Measurements from ENCODE around the gene ZNF652.
A peak's percentile ranks its signal among the peaks of the same experiment; 100 is the strongest.
"Not testable (repeated sequence)": the region's sequence is repeated elsewhere in the genome, so short reads cannot be mapped to it uniquely, and the experiment has no call there.

The ZNF652 gene

DNA sequence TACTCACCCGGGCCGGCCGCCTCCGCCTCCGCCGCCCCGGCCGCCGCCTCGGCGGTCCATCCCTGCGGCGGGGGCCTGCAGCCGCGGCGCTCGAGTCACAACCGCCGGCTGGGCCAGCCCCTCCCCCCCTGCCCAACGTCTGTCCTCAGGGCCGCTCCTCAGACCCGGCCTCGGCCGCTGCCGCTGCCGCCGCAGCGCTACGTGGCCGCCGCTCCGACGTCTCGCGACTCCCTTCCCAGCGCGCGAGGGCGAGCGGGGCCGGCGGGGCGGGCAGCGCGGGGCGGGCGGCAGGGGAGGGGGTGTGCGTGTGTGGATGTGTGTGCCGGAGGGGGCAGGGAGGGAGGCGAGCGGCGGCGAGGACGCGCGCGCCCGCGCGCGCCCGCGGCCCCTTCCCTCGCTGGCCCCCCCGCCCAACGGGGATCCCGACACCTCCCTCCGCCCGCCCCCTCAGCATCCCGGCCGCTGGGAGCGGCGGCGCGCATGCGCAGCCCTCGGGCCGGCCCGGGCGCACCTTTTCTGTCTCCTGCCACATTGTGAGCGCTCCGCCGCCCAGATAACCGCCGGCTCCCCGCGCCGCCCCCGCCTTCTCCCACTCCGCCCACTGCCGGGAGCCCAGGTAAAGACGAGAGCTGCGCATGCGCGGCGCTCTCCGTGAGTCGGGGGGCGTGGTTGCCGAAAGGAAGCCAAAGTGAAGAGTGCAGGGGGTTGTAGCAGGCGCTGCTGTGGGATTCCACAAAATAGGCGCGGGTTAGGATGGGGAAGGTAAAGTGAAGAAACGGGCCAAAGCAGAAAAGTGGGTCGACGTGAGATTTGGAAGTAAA is at the start of gene ZNF652:
Gene ZNF652, minus strand, starts transcription at position 349 of the 821 bp plus-strand sequence. CDS start 44,525 bp downstream, outside the sequence.
- DNase-seq, result peak; percentile 88 to 90

GRCh38 chr17:49409066-49409465 is 47.0 kb upstream of the ZNF652 start:
- DNase-seq, result peak; percentile 27 to 31

DNA sequence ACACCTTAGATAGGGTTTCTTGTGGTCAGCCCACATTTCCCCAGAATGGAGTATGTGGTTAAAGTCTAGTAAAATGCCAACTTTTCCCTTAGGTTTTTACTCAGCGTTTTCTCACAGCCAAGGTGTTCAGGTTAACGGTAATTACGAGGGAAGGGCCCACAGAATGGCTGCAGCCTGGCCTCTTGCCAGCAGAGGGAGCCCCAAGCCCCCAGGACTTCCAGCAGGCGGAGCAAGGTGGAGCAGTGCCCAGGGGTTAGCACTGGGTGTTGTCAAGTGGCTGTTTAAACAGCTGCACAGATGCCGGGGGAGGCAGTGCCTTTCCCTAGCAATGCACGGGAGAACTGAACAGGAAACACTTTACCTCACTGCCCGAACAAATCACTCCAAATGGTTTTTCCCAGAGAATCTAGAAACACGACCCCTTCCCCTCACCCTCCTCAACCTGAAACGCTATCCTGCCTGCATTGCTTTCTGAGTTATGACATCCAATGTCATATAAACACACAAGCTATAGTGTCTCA is 46.0 kb upstream of the ZNF652 start:
- DNase-seq, result peak; percentile 86 to 87

DNA sequence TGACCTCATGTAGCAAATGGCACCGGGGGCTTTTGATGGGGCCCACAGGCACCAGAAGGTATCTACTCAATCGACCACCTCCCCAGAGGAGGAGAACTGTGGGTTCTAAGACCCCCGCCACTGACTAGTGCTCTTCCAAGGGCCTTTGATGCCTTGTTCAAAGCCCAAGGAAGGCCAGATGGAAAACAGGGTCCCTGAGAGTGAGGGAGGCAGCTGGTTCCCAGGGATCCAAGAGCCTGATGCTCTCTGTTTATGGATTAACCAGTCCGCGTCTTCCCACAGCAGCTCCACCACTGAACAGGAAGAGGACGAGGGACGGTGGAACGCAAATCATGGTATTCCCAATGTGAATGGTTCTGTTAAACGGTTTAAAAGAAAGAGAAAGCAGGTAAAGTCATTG is 45.0 kb upstream of the ZNF652 start:
- DNase-seq, result no peak

DNA sequence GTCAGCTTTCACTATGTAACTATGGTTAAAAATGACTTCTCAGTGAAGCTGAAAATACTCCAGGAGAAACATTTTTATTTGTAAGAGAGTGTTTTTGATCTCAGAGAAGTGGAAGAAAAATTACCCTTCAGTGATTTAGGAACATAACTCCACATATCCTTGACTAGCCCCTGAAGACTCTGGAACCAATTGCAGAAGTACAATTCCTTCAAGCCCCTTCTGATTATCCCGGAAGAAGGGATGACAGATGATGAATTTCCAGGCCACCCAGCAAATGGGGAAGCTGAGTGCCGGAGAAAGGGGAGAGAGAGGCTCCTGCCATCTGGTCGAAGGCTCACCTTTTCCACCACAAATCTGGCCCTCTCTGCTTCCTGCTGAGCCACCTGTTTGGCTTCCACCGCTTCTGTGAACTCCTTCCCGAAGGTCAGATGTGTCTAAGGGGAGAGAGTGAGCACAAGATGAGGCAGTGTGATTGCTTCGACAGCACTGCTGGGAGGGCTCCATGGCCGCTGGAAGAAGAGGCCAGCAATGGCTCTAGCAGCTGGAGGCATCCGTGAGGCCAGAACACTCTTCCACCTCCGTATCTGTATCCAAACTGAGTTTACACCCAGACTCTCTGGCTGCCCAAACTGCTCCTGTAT is 44.5 kb upstream of the ZNF652 start:
- DNase-seq, result no peak

- DNase-seq, result no peak
These were observed 42.9 kb upstream of the ZNF652 start for GRCh38 chr17:49404906-49405305.

- DNase-seq, result no peak
These were observed 42.3 kb upstream of the ZNF652 start for GRCh38 chr17:49404361-49404760.

DNA sequence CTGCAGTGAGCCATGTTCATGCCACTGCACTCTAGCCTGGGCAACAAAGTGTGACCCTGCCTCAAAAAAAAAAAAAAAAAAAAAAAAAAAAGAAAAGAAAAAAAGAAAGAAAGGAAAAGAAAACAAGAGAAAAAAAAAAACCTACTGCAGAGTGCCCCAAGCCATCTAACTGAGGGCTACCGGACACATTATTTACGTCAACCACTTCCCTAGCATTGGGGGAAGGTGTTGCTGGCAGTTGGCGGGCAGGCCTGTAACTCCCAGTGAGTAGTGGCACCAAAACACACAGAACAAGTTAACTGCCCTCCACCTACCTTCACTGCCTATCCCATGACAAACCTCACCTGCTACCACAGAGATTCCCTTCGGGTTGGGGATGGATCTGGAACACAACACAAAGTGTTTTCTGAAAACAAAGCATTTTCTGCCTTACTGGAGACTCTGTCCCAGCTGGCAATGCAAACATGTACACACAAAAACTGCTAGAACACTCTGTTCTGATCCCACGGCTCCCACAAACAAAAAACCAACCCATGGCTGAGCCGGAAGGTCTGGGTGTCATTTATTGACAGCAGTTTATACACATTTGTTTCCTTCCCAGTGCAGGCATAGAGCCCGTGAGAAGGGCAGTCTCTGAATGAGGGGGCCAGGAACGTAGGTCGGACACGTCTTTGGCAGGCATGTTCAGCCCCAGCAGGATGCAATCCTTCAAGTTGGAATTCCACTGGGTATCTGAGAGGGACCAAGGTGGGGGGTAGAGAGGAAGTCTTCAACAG is 41.7 kb upstream of the ZNF652 start:
- DNase-seq, result no peak

DNA sequence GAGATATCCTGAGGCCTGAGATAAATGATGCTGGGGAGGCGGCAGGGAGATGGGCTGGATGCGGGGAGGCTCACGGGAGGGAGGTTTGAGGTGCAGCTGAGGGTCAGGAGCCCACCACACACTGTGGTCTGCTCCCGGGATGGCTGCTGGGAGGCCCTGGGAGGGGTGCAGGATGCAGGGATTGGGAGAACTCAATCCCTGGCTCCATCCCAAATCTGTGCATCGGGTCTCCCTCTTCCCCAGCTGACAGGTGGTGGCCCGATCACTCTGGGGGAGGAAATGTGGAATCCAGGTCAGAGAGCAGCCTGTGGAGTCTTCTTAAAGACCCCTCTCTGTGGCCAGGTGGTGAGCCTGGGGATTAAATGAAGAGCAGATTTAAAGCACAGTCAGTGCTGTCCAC is 40.7 kb upstream of the ZNF652 start:
- DNase-seq, result no peak

DNA sequence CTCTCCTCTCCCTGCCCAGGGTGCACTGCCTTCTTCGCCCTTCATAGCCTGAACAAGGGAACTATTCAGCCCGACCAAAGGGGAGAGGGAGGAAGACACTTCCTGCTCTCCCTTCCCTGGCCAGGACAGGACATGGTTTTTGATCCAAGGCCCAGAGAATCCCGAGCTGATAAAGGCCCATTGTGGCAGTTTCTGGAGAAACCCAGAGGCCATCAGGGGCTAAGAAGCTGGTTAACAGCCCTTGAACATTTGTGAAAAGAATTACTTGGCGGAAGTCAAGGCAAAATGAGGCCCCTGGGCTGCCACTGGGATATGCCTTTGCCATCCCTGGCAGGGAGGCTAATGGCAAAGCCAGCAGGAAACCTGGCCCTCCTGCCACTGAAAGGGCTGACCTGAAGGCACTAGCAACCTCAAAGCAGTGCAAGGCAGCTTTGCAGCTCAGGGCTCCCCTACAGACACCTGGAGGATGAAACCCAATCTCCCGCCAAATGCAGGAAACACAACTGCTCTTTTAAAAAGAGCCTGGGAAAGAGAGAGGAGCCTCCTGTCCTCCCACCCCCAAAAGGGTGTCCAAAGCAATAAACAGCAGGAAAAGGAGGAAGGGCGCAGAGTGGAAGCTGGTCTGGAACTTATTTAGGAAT is 40.0 kb upstream of the ZNF652 start:
- DNase-seq, result no peak

DNA sequence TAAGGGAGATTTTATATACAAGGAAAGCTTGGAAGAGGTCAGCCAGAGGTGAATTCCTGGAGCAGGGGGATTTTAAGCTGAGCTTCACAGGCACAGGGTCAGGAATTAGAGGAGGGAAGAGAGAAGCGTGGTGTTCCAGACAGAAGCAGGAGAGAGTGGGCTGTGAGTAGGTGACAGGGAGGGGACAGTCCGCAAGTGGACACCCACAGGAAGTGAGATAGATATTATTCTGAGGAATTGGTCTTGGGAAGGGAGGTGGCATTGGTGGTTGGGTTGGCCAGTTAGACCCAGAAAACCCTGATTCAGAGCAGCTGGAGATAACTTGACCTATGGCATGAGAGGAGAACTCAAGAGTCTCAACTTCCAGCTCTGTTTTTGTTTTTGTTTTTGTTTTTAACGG is 37.9 kb upstream of the ZNF652 start:
- DNase-seq, result no peak

DNA sequence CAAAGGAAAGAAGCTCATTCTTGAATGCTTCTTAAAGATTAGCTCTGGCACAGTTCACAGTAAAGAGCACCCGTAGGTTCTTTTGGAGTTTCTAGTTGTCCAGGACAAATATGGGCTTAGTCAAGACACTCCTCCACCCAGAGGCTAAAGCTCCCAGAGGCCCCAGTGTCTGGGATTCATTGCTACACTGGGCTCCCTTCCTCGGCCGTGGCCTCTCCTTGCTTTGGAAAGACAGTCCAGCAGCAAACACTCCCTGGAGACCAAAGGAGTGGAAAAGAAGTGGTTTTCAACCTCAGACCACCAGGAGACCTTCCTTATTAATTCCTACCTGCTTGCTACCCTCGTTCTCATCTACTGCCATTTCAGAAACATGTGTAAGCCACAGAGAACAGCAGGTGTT is 35.5 kb upstream of the ZNF652 start:
- no peak for DNase-seq

- peak; percentile 74 to 77 for DNase-seq
These were observed 31.6 kb upstream of the ZNF652 start for GRCh38 chr17:49393491-49394255.

DNA sequence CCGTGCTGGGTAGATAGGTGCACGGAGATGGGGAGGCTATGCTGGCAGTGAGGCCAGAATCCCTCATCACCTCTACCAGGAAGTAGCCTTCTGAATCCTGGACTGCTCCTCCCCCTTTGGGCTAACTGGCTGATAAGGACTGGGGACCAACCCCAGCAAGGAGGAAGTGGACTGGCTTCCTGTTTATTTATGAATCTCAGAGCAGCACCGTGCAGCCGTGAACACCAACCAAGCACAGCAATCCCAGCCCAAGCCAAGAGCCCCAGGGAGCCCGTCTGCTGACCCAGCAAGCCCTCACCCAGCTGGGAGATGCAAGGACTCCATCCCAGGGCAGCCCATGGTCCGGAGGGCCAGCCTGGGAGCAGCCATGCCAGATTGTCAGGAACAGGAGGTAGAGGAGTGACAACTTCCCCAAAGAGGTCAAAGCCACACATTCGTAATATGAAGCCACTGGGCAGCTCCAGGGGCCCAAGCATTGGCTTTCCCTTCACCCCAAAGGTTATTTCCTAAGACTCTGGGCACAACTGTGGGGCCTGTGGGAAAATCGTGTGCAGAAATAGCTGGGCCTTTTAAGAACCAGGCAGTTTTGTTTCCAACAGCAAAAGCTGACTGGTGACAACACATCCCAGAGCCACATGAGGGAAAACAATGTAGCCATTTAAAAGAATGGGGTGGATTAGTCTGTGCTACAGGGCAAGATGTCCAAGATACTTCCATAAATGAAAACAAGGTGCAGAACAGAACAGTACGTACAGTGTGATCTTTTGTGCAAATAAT is 28.7 kb upstream of the ZNF652 start:
- DNase-seq, result peak; percentile 79

GRCh38 chr17:49389514-49390347 is 27.7 kb upstream of the ZNF652 start:
- not testable (repeated sequence) for DNase-seq

- DNase-seq, result no peak
These were observed 26.9 kb upstream of the ZNF652 start for GRCh38 chr17:49388692-49389513.

GRCh38 chr17:49388290-49388640 is 26.2 kb upstream of the ZNF652 start:
- DNase-seq, result peak; percentile 82 to 87

DNA sequence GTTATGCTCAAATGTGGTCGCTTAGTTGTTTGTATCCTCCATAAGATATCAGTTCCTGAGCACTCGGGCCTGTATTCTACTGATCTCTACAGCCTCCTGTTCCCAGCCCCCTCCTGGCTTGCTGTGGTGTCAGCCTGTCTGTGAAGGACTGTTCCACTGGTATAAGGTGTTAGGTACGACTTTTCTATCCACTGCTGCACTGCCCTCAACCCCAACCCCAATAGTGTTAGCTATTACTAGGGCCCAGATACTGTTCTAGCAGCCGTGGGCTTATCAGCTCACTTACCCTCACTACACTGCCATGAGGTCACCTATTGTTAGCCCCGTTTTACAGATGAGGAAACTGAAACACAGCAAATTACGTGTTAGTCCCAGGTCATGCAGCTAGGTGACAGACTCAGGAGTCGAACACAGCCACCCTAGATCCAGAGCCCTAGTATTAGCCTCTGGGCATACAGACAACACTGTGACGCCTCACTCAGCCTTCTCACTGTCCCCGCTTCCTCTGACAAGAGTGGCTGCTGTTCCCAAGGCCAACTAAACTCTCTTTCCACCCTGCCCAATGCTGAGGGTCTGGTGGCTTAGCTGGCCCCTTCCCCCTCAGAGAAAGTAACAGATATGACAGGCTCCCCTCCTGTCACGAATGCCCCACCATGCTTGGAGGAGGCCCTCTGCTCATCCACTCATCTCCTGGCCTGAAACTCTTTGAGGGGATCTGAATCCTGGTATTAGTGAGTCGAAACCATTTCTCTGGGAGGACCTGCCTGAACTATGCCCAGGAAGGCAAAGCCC is 25.6 kb upstream of the ZNF652 start:
- no peak for DNase-seq

- no peak for DNase-seq
These were observed 24.3 kb upstream of the ZNF652 start for GRCh38 chr17:49386373-49386772.

All from Kasumi-1 (cell line).